Measurements from ENCODE around the gene HSP90B1.

The HSP90B1 gene

GRCh38 chr12:103930787-103931735 is 851 bp downstream of the HSP90B1 start:
- DNase-seq: no peak

DNA sequence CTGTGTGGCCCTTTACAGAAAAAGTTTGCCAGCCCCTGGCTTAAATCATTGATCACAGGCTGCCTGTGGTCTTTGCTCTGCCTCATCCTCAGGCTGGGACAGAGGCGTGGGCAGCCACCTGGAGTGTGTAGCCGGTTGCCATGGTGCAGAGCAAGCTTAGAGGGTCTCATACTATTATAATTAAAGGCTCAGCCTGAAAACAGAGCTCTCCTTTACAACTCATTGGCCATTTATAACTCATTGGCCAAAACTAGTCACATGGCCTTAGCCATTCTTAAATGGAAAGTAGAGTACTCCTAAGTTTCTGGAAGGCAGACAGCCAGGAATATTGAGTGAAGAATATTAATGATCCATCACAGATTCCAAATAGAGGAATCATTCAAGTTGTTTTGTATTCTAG is 3.0 kb downstream of the HSP90B1 start:
- DNase-seq: no peak

- DNase-seq: no peak
These were observed 6.5 kb downstream of the HSP90B1 start for GRCh38 chr12:103936679-103937078.

DNA sequence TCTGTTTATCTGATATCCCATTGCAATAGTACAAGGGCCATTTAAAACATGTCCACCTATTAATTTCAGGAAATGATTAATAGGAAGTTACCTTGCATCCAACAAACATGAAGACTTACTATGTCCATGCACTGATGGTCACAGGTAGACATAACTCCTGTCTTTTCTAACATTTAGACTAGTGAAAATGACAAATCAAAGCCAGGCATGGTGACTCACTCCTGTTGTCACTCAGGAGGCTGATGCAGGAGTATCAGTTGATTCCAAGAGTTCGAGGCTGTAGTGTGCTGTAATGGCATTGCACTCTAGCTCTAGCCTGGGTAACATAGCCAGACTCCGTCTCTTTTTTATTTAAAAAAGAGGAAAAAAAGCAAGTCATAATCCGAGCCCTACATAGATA is 14.8 kb downstream of the HSP90B1 start:
- DNase-seq: no peak

DNA sequence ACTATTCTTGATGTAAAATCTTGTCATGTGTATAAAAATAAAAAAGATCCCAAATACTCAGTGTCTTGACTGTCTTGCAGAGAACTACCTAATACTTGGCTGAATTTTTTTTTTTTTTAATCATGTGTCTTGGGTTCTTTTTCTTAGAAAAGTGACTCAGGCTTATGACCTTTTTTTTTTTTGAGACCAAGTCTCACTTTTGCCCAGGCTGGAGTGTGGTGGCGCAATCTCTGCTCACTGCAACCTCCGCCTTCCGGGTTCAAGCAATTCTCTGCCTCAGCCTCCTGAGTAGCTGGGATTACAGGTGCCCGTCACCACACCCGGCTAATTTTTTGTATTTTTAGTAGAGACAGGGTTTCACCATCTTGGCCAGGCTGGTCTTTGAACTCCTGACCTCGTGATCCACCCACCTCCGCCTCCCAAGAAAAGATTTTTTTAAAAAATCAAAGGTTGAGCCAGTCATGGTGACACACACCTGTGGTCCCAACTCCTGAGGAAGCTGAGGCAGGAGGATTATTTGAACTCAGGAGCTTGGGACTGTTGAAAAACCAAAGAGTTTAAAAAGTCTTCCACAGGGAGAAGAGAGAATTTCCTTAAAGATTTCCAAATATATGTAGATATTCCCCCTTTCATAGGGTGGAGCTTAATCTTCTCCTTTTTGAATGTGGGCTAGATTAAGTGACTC is 17.8 kb downstream of the HSP90B1 start:
- DNase-seq: no peak

GRCh38 chr12:103948746-103949406 is 18.7 kb downstream of the HSP90B1 start:
- no peak for DNase-seq

DNA sequence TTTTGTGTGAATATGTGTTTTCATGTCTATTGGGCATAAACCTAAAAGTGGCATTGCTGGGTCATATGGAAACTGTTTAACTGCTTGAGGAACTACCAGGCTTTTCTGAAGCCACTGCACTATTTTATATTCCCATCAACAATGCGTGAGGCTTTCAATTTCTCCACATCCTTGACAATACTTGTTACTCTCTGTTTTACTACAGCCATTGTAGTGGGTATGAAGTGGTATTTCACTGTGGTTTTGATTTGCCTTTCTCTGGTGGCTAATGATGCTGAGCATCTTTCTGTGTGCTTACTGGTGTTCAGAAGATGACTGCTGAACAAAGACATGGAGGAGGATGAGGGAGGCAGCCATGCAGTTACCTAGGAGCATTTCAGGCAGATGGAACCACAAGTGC is 22.3 kb downstream of the HSP90B1 start:
- DNase-seq: peak; percentile 79

GRCh38 chr12:103955811-103956508 is 25.8 kb downstream of the HSP90B1 start:
- no peak for DNase-seq

DNA sequence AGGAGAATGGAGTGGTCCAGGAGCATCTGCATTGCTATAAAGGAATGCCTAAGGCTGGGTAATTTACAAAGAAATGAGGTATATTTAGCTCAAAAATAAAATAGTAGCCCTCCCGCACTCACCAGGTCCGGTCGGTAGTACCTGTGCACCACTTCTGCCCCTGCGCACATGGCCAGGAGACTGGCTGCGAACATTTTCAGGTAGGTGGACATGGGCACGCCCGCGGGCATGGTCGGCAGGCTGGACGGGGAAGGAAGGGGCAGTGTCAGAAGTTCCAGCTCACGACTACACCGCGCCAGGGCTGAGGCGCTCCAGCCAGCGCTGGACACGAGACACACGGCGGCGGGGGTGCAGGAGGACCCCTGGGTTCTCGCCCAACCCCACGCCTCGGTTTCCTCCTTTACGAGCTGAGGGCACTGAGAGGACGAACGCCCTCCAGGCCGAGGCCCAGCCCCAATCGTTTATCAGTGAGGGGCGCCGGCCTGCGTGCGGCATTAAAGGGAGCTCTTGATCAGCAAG is 26.4 kb downstream of the HSP90B1 start:
- peak; percentile 24 for DNase-seq

DNA sequence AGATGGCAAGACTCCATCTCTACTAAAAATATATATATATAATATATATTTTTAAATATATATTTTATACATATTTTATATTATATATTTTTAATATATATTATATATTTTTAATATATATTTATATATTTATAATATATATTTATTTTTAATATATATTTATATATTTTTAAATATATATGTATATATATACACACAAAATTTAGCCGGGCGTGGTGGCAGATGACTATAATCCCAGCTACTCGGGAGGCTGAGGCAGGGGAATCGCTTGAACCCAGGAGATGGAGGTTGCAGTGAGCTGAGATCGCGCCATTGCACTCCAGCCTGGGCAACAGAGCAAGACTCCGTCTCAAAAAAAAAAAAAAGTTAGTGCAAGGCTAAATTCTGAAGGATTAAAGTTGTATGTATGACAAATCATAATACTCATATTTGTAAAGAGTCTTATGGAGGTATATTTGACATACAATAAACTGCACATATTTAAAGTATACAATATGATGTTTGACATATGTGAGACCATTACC is 27.7 kb downstream of the HSP90B1 start:
- DNase-seq: no peak

GRCh38 chr12:103958621-103959020 is 28.4 kb downstream of the HSP90B1 start:
- DNase-seq: no peak

- no peak for DNase-seq
These were observed 30.5 kb downstream of the HSP90B1 start for GRCh38 chr12:103960616-103961227.

GRCh38 chr12:103962493-103962892 is 32.3 kb downstream of the HSP90B1 start:
- no peak for DNase-seq

DNA sequence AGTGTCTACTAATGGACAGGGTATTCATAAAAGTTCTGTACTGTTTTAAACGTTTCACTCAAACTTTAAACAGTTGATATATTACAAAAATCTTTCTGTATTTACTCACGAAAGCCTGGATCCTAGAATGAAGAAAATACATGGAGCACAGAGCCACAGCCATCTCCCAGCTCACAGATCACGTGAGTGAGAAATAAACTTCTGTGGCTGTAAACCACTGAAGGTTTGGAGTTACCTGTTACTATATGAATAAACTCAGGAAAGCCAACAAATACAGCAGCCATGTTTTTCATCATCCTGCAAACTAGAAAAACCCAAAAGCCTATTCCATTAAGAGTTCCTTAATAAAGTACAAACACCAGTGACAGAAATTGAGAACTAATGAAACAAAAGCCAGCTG is 34.6 kb downstream of the HSP90B1 start:
- no peak for DNase-seq

DNA sequence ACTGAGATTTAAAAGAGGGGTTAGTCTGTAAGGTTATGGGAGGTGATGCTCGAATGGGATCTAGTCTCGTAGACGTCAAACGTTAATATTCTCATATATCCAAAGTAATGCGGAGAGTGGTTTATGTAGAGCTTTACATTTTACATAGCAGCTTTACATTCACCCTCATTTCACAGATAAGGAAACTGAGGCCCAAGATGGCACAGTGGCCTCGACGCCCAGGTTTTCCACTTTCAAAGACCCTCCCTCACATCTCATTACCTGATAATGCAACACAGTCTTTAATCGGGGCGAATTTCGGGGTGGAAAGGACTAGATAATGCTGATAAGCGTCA is 35.0 kb downstream of the HSP90B1 start:
- DNase-seq: no peak

GRCh38 chr12:103965590-103966504 is 35.6 kb downstream of the HSP90B1 start, which contains the start of gene TDG:
Gene TDG (plus strand): TSS chr12:103965872. CDS start chr12:103966038, 166 bp downstream.
- DNase-seq: peak; percentile 99

DNA sequence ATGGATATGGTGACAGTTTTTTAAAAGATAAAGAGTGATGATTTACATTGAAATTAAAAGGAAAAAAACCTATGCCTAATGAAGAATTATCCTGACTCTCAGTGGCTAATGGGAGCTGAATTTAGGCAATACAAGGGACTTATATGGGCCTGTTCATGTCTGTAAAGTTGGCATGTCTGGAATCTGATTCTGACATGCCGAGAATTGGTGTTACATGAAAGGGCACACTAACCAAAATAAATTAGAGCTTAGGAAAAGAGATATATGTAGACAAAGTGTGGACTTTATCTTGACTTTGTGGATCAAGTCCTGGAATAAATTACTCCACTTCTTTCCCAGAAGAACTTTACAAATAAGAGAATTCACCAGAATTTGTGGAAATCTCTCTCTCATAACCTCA is 36.5 kb downstream of the HSP90B1 start:
- DNase-seq: no peak

GRCh38 chr12:103969391-103969790 is 39.2 kb downstream of the HSP90B1 start:
- DNase-seq: no peak

- no peak for DNase-seq
These were observed 43.7 kb downstream of the HSP90B1 start for GRCh38 chr12:103973909-103974308.

DNA sequence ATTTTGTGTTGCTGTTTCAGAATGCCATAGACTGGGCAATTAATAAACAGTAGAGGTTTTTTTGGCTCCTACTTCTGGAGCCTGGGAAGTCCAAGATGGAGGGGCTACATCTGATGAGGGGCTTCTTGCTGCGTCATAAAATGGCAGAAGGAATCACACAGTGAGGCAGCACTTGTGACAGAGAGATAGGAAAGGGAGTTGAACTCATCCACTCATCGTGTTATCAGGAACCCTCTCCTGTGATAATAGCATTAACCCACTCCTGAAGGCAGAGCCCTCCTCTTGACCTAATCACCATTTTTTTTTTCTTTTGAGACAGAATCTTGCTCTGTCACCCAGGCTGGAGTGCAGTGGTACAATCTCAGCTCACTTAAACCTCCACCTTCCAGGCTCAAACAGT is 45.2 kb downstream of the HSP90B1 start:
- no peak for DNase-seq

All from activated CD4-positive, alpha-beta T cell treated with anti-CD3 and anti-CD28 coated beads, Interleukin-10, Interleukin-2, amounts not matched to agents 100 ng/mL and 50 ng/mL, durations not matched to agents 16 hours and 8 hours (primary cell).